Measurements from ENCODE around the gene CCNO. TPM values are rescaled to one million over a fixed set of nuclear protein-coding genes. Genes with fewer than 3 reads are reported as not detected.

Gene CCNO
- total RNA-seq, 1 donor from 2014 or later: not detected

GRCh38 chr5:55223812-55224240 lies 9.6 kb downstream of the CCNO start:
- H3K27me3 ChIP-seq (ENCODE audit: control insufficient read depth in 3 of 3, insufficient read depth in 3 of 3, low read length in 3 of 3): peaks cover 88 to 94% (median 88%) of the 10 kb centered on the region in 3 donors
- no peak overlapping the region for H3K4me3 ChIP-seq (ENCODE audit: low read length in 3 of 3)
- peaks cover 20 to 28% (median 20%) of the 10 kb centered on the region in 3 donors for H3K4me1 ChIP-seq (ENCODE audit: control insufficient read depth in 3 of 3, insufficient read depth in 3 of 3, low read length in 3 of 3)

DNA sequence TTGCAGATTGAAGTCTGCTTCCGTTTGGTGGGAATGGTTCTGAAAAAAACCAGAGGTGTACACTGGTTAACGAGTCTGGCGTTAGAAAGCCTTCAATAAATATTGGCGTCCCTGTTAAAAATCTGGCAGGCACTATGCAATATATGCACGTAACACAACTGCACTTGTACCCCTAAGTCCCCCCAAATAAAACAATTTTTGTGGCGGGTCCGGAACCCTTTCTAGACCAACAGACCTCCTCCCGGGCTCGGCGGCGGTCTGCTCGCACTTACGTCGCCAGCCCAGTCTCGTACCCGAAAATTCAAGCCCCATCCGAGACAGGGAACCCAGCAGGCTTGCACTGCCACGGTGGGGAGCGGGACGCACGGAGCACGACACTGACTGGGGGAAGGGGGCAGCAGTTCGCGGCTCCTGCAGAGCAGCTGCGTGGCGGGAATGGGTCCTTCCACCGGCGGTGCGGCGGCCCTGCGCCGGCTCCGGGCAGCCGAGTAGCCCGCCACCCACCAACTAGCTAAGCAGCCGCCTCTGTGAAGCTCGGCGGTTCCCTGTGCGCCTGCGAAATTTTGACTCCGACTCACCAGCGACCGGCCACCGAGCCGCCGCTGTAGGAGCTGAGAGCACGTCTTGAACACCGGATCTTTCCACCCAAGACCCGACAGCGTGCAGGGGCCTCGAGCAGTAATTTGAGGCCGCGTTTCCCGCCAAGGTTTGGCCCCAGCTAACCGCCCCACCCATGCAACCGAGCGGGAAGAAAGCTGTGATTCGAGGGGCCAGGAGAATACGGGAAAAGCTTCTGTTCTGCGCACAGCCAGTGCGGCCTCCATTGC lies 10.2 kb downstream of the CCNO start:
- H3K4me3 ChIP-seq (ENCODE audit: low read length in 3 of 3): no peak overlapping the region
- H3K9ac ChIP-seq (ENCODE audit: low read depth in 1 of 3, low read length in 3 of 3): no peak overlapping the region
- H3K9me3 ChIP-seq (ENCODE audit: control insufficient read depth in 3 of 3, low read length in 3 of 3): no peaks in the 10 kb centered on the region
- H3K4me1 ChIP-seq (ENCODE audit: control insufficient read depth in 3 of 3, insufficient read depth in 3 of 3, low read length in 3 of 3): peaks cover 20 to 27% (median 20%) of the 10 kb centered on the region in 3 donors
- no peaks in the 10 kb centered on the region for H3K36me3 ChIP-seq (ENCODE audit: control insufficient read depth in 3 of 3, insufficient read depth in 3 of 3, low read length in 3 of 3)
- H3K27ac ChIP-seq (ENCODE audit: low read depth, low read length): no peak overlapping the region
- H3K27me3 ChIP-seq (ENCODE audit: control insufficient read depth in 3 of 3, insufficient read depth in 3 of 3, low read length in 3 of 3): peaks cover 82 to 89% (median 82%) of the 10 kb centered on the region in 3 donors

More at GRCh38 chr5:55223812-55224240, 9.6 kb downstream of the CCNO start:
- H3K27ac ChIP-seq (ENCODE audit: low read depth, low read length): no peak overlapping the region
- no peak overlapping the region for H3K9ac ChIP-seq (ENCODE audit: low read depth in 1 of 3, low read length in 3 of 3)
- no peaks in the 10 kb centered on the region for H3K36me3 ChIP-seq (ENCODE audit: control insufficient read depth in 3 of 3, insufficient read depth in 3 of 3, low read length in 3 of 3)
- no peaks in the 10 kb centered on the region for H3K9me3 ChIP-seq (ENCODE audit: control insufficient read depth in 3 of 3, low read length in 3 of 3)

- H3K9ac ChIP-seq (ENCODE audit: low read depth in 1 of 3, low read length in 3 of 3): no peak overlapping the region
- H3K4me1 ChIP-seq (ENCODE audit: control insufficient read depth in 3 of 3, insufficient read depth in 3 of 3, low read length in 3 of 3): peaks cover 14 to 19% (median 15%) of the 10 kb centered on the region in 3 donors
- H3K9me3 ChIP-seq (ENCODE audit: control insufficient read depth in 3 of 3, low read length in 3 of 3): no peaks in the 10 kb centered on the region
- no peaks in the 10 kb centered on the region for H3K36me3 ChIP-seq (ENCODE audit: control insufficient read depth in 3 of 3, insufficient read depth in 3 of 3, low read length in 3 of 3)
- no peak overlapping the region for H3K4me3 ChIP-seq (ENCODE audit: low read length in 3 of 3)
- peaks cover 73 to 84% (median 77%) of the 10 kb centered on the region in 3 donors for H3K27me3 ChIP-seq (ENCODE audit: control insufficient read depth in 3 of 3, insufficient read depth in 3 of 3, low read length in 3 of 3)
- no peak overlapping the region for H3K27ac ChIP-seq (ENCODE audit: low read depth, low read length)
Measured at GRCh38 chr5:55222092-55222984, 11.1 kb downstream of the CCNO start.

DNA sequence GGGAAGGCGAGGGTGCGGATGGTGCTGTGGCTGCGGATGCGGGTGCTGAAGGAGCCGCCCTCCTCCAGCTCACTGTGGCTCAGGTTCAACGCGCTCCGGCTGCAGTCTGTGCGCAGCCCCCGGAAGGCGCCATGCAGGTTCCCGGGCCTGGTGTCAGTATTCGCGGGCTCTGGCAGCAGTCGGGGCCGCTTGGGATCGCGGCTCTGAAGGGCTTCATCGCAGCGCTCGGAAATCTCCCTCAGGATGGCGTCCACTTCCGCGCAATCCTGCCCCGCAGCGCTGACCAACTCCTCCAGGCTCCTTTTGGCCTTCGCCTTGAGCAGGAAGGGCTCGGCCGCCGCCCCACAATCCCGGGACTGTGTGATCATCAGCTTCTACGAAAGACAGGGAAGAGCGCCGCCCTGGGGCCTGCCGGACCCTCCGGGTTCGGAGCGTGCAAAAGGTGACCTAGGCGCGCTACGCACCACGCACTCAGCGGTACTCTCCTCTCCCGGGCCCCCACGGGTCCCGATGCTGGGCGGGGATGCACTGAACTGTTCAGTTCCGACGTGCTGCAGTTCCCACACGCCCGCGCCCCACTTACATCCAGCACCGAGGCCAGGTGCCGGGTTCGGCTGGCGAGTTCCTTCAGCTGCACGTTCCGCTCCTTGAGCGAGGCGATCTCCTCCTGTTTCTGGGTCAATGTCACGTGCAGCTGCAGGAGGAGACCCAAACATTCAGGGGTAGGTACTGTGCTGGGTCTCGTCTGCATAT lies 12.8 kb downstream of the CCNO start:
- peak overlapping the region; percentile 40 to 43 (median 41) for H3K4me3 ChIP-seq (ENCODE audit: low read length in 3 of 3)
- no peak overlapping the region for H3K27ac ChIP-seq (ENCODE audit: low read depth, low read length)
- peaks cover 58 to 67% (median 60%) of the 10 kb centered on the region in 3 donors for H3K27me3 ChIP-seq (ENCODE audit: control insufficient read depth in 3 of 3, insufficient read depth in 3 of 3, low read length in 3 of 3)
- no peaks in the 10 kb centered on the region for H3K9me3 ChIP-seq (ENCODE audit: control insufficient read depth in 3 of 3, low read length in 3 of 3)
- peaks cover 7 to 10% (median 8%) of the 10 kb centered on the region in 3 donors for H3K4me1 ChIP-seq (ENCODE audit: control insufficient read depth in 3 of 3, insufficient read depth in 3 of 3, low read length in 3 of 3)
- no peaks in the 10 kb centered on the region for H3K36me3 ChIP-seq (ENCODE audit: control insufficient read depth in 3 of 3, insufficient read depth in 3 of 3, low read length in 3 of 3)
- H3K9ac ChIP-seq (ENCODE audit: low read depth in 1 of 3, low read length in 3 of 3): no peak overlapping the region

DNA sequence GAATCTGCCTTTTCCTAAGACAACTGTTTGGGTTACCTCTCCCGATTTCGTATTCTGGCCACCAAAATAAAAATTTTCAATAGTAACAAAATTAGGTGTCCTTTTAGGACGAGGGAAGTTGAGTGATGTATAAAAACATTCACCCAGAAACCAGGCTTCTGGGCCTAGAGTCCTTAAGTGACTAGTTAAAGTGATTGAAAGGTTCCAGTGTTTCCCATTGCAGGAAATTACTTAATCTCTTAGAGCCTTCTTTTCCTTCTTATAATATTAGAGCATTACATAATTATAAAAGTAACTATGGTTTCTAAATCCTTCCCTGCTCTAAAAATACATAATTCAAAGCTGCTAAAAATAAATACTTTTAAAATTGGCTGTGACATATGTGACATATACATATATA lies 13.6 kb downstream of the CCNO start:
- Histone ChIP-seq H3K36me3 (ENCODE audit: control insufficient read depth in 3 of 3, insufficient read depth in 3 of 3, low read length in 3 of 3) (no peaks in the 10 kb centered on the region), H3K4me1 (ENCODE audit: control insufficient read depth in 3 of 3, insufficient read depth in 3 of 3, low read length in 3 of 3) (peaks cover 7 to 10% (median 8%) of the 10 kb centered on the region in 3 donors), H3K27ac (ENCODE audit: low read depth, low read length) (no peak overlapping the region), H3K9ac (ENCODE audit: low read depth in 1 of 3, low read length in 3 of 3) (no peak overlapping the region), H3K4me3 (ENCODE audit: low read length in 3 of 3) (no peak overlapping the region), H3K27me3 (ENCODE audit: control insufficient read depth in 3 of 3, insufficient read depth in 3 of 3, low read length in 3 of 3) (peaks cover 50 to 61% (median 52%) of the 10 kb centered on the region in 3 donors), H3K9me3 (ENCODE audit: control insufficient read depth in 3 of 3, low read length in 3 of 3) (no peaks in the 10 kb centered on the region)

- Histone ChIP-seq H3K4me1 (ENCODE audit: control insufficient read depth in 3 of 3, insufficient read depth in 3 of 3, low read length in 3 of 3) (peaks cover 7 to 10% (median 8%) of the 10 kb centered on the region in 3 donors), H3K27me3 (ENCODE audit: control insufficient read depth in 3 of 3, insufficient read depth in 3 of 3, low read length in 3 of 3) (peaks cover 42 to 53% (median 44%) of the 10 kb centered on the region in 3 donors), H3K36me3 (ENCODE audit: control insufficient read depth in 3 of 3, insufficient read depth in 3 of 3, low read length in 3 of 3) (no peaks in the 10 kb centered on the region), H3K9me3 (ENCODE audit: control insufficient read depth in 3 of 3, low read length in 3 of 3) (no peaks in the 10 kb centered on the region), H3K4me3 (ENCODE audit: low read length in 3 of 3) (no peak overlapping the region), H3K9ac (ENCODE audit: low read depth in 1 of 3, low read length in 3 of 3) (no peak overlapping the region), H3K27ac (ENCODE audit: low read depth, low read length) (no peak overlapping the region)
Measured at GRCh38 chr5:55218967-55219366, 14.4 kb downstream of the CCNO start.

- no peak overlapping the region for H3K27ac ChIP-seq (ENCODE audit: low read depth, low read length)
- H3K36me3 ChIP-seq (ENCODE audit: control insufficient read depth in 3 of 3, insufficient read depth in 3 of 3, low read length in 3 of 3): no peaks in the 10 kb centered on the region
Measured at GRCh38 chr5:55211184-55211874, 22.1 kb downstream of the CCNO start.

DNA sequence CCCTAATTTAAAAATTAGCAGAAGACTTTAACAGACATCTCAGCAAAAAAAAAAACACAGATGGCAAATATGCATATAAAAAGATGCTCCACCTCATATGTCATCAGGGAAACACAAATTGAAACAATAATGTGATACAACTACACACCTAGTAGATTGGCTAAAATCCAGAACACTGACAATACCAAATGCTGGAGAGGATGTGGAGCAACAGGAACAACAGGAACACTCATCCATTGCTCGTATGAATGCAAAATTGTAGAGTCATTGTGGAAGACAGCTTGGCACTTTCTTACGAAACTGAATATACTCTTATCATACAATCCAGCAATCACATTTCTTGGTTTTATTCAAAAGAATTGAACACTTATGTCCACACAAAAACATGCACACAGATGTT lies 28.4 kb downstream of the CCNO start:
- H3K27me3 ChIP-seq (ENCODE audit: control insufficient read depth in 3 of 3, insufficient read depth in 3 of 3, low read length in 3 of 3): peaks cover 1 to 5% (median 3%) of the 10 kb centered on the region in 3 donors
- H3K4me3 ChIP-seq (ENCODE audit: low read length in 3 of 3): no peak overlapping the region

More at GRCh38 chr5:55211184-55211874, 22.1 kb downstream of the CCNO start:
- Histone ChIP-seq H3K9me3 (ENCODE audit: control insufficient read depth in 3 of 3, low read length in 3 of 3) (no peaks in the 10 kb centered on the region), H3K9ac (ENCODE audit: low read depth in 1 of 3, low read length in 3 of 3) (no peak overlapping the region), H3K27me3 (ENCODE audit: control insufficient read depth in 3 of 3, insufficient read depth in 3 of 3, low read length in 3 of 3) (peaks cover 0 to 5% (median 3%) of the 10 kb centered on the region in 3 donors), H3K4me3 (ENCODE audit: low read length in 3 of 3) (no peak overlapping the region), H3K4me1 (ENCODE audit: control insufficient read depth in 3 of 3, insufficient read depth in 3 of 3, low read length in 3 of 3) (no peaks in the 10 kb centered on the region)

GRCh38 chr5:55191165-55191564 lies 42.2 kb downstream of the CCNO start:
- H3K4me1 ChIP-seq (ENCODE audit: control insufficient read depth in 3 of 3, insufficient read depth in 3 of 3, low read length in 3 of 3): no peaks in the 10 kb centered on the region
- peaks cover 4 to 22% (median 10%) of the 10 kb centered on the region in 3 donors for H3K27me3 ChIP-seq (ENCODE audit: control insufficient read depth in 3 of 3, insufficient read depth in 3 of 3, low read length in 3 of 3)
- no peaks in the 10 kb centered on the region for H3K36me3 ChIP-seq (ENCODE audit: control insufficient read depth in 3 of 3, insufficient read depth in 3 of 3, low read length in 3 of 3)

More for the DNA sequence above, 28.4 kb downstream of the CCNO start:
- Histone ChIP-seq H3K36me3 (ENCODE audit: control insufficient read depth in 3 of 3, insufficient read depth in 3 of 3, low read length in 3 of 3) (no peaks in the 10 kb centered on the region), H3K27ac (ENCODE audit: low read depth, low read length) (no peak overlapping the region), H3K4me1 (ENCODE audit: control insufficient read depth in 3 of 3, insufficient read depth in 3 of 3, low read length in 3 of 3) (no peaks in the 10 kb centered on the region), H3K9me3 (ENCODE audit: control insufficient read depth in 3 of 3, low read length in 3 of 3) (no peaks in the 10 kb centered on the region), H3K9ac (ENCODE audit: low read depth in 1 of 3, low read length in 3 of 3) (no peak overlapping the region)

More at GRCh38 chr5:55191165-55191564, 42.2 kb downstream of the CCNO start:
- Histone ChIP-seq H3K9ac (ENCODE audit: low read depth in 1 of 3, low read length in 3 of 3) (no peak overlapping the region), H3K27ac (ENCODE audit: low read depth, low read length) (no peak overlapping the region), H3K4me3 (ENCODE audit: low read length in 3 of 3) (no peak overlapping the region), H3K9me3 (ENCODE audit: control insufficient read depth in 3 of 3, low read length in 3 of 3) (no peaks in the 10 kb centered on the region)
